H1 (cell line): ENCODE measurements around the gene ROPN1. TPM values are rescaled to one million over a fixed set of nuclear protein-coding genes. Genes with fewer than 3 reads are reported as not detected.

Source experiments
- CTCF ChIA-PET: fragments of 300-600 bp; sonication (Branson Sonifier 250); formaldehyde crosslinking; loops from one replicate; lab custom pipeline; 2021; ENCODE audit not compliant: partially characterized antibody; lab: Charles Lee
- POLR2A ChIA-PET: fragments of 300-600 bp; sonication (Branson Sonifier 250); formaldehyde crosslinking; loops from one replicate; lab custom pipeline; 2021; ENCODE audit warnings: inconsistent platforms; ENCODE audit not compliant: partially characterized antibody; lab: Charles Lee
- DNase-seq, 2 experiments: peaks; one replicate each; pipeline versions ENCODE4 v3.0.0 to v3.0.0-alpha.2; 2010 to 2022; ENCODE audit warnings: low spot score in 2 of 2, low read depth in 1 of 2, mixed read lengths in 1 of 2
- FAIRE-seq: peaks from 2 replicates; lab custom pipeline; 2011; peaks lifted over from hg19 to GRCh38; lab: Jason Lieb, UNC
- H2AFZ ChIP-seq: 2 replicates; pipeline ENCODE4 v1.8.1; 2012; ENCODE audit warnings: low read length, inconsistent platforms
- H2AK5ac ChIP-seq: 2 replicates; pipeline ENCODE4 v1.6.1; 2013; ENCODE audit warnings: low read depth, low read length
- H2BK120ac ChIP-seq: replicated peaks from 2 replicates; pipeline ENCODE3; 2013; ENCODE audit warnings: low read depth, low read length, inconsistent platforms
- H2BK12ac ChIP-seq: 2 replicates; pipeline ENCODE4 v1.6.1; 2013; ENCODE audit warnings: low read depth, low read length
- H2BK15ac ChIP-seq: 2 replicates; pipeline ENCODE4 v1.6.1; 2013; ENCODE audit warnings: low read length
- H2BK20ac ChIP-seq: 2 replicates; pipeline ENCODE4 v1.6.1; 2013; ENCODE audit warnings: low read length
- H2BK5ac ChIP-seq: 2 replicates; pipeline ENCODE4 v1.6.1; 2013; ENCODE audit warnings: low read depth, low read length
- H3K14ac ChIP-seq: 2 replicates; pipeline ENCODE4 v1.6.1; 2013; ENCODE audit warnings: inconsistent platforms; ENCODE audit not compliant: insufficient read length
- H3K18ac ChIP-seq: 2 replicates; pipeline ENCODE4 v1.6.1; 2013; ENCODE audit warnings: low read length; ENCODE audit errors: extremely low read depth
- H3K23ac ChIP-seq: 2 replicates; pipeline ENCODE4 v1.6.1; 2013; ENCODE audit warnings: inconsistent platforms; ENCODE audit not compliant: insufficient read length
- H3K23me2 ChIP-seq: 2 replicates; pipeline ENCODE4 v1.6.1; 2013; ENCODE audit warnings: low read depth, low read length
- H3K27ac ChIP-seq: 2 replicates; pipeline ENCODE4 v1.6.1; 2011; ENCODE audit warnings: low read depth, low read length, inconsistent platforms
- H3K27me3 ChIP-seq, 4 experiments: replicated peaks in 1 of 4; 1 replicate in 1 of 4; 2 replicates in 3 of 4; pipeline versions ENCODE4 v1.6.1 to v1.8.1; 2011 to 2013; ENCODE audit warnings: low read length in 3 of 4, mild to moderate bottlenecking in 3 of 4, inconsistent platforms in 2 of 4, mixed read lengths in 2 of 4, moderate library complexity in 1 of 4; ENCODE audit not compliant: control insufficient read depth in 3 of 4, insufficient read depth in 3 of 4; ENCODE audit errors: extremely low read depth in 1 of 4
- H3K36me3 ChIP-seq, 4 experiments: 2 replicates each; pipeline versions ENCODE4 v1.6.1 to v1.8.1; 2011 to 2013; ENCODE audit warnings: mild to moderate bottlenecking in 4 of 4, low read length in 3 of 4, moderate library complexity in 2 of 4, control low read depth in 1 of 4, inconsistent platforms in 1 of 4; ENCODE audit not compliant: insufficient read depth in 4 of 4, control insufficient read depth in 2 of 4
- H3K4ac ChIP-seq: replicated peaks from 2 replicates; pipeline ENCODE3; 2013; ENCODE audit warnings: low read length, low read depth, mixed read lengths, inconsistent platforms; ENCODE audit not compliant: insufficient read length
- H3K4me1 ChIP-seq, 4 experiments: replicated peaks in 1 of 4; 1 replicate in 1 of 4; 2 replicates in 3 of 4; pipeline versions ENCODE4 v1.6.1 to v1.8.1; 2011 to 2013; ENCODE audit warnings: low read length in 3 of 4, inconsistent platforms in 2 of 4, mixed read lengths in 1 of 4; ENCODE audit not compliant: insufficient read depth in 4 of 4, control insufficient read depth in 3 of 4
- H3K4me2 ChIP-seq, 2 experiments: 2 replicates each; pipeline versions ENCODE4 v1.6.1 to v1.8.1; 2011 to 2013; ENCODE audit warnings: low read depth in 2 of 2, low read length in 2 of 2, control low read depth in 1 of 2, inconsistent platforms in 1 of 2, mild to moderate bottlenecking in 1 of 2; ENCODE audit not compliant: insufficient read depth in 1 of 2
- H3K4me3 ChIP-seq, 4 experiments: fragments of 200-600, 300-600 bp in 1 of 4; sonication (generic), shearing (Covaris generic), sonication (Bioruptor Twin) in 1 of 4; 2 replicates each; pipeline versions ENCODE4 v1.5.1 to v1.8.1; 2011 to 2016; ENCODE audit warnings: low read length in 4 of 4, low read depth in 3 of 4, control low read depth in 2 of 4, inconsistent platforms in 2 of 4, mild to moderate bottlenecking in 2 of 4, mixed read lengths in 1 of 4, moderate library complexity in 1 of 4; ENCODE audit not compliant: insufficient read depth in 2 of 4; ENCODE audit errors: extremely low read depth in 1 of 4
- H3K56ac ChIP-seq: replicated peaks from 2 replicates; pipeline ENCODE3; 2013; ENCODE audit warnings: low read depth, mild to moderate bottlenecking, mixed read lengths, low read length, inconsistent platforms; ENCODE audit not compliant: insufficient read length
- H3K79me1 ChIP-seq: 2 replicates; pipeline ENCODE4 v1.6.1; 2013; ENCODE audit warnings: low read depth, low read length, control low read depth
- H3K79me2 ChIP-seq, 2 experiments: 2 replicates each; pipeline versions ENCODE4 v1.6.1 to v1.8.1; 2012 to 2013; ENCODE audit warnings: low read length in 2 of 2, mild to moderate bottlenecking in 2 of 2, inconsistent platforms in 1 of 2; ENCODE audit not compliant: insufficient read depth in 2 of 2, control insufficient read depth in 1 of 2
- H3K9ac ChIP-seq, 4 experiments: replicated peaks in 1 of 4; 1 replicate in 1 of 4; 2 replicates in 3 of 4; pipeline versions ENCODE4 v1.6.1 to v1.8.1; 2011 to 2013; ENCODE audit warnings: low read depth in 3 of 4, low read length in 3 of 4, control low read depth in 2 of 4, mild to moderate bottlenecking in 2 of 4, moderate library complexity in 2 of 4, inconsistent platforms in 1 of 4; ENCODE audit errors: extremely low read depth in 1 of 4
- H3K9me3 ChIP-seq, 2 experiments: 2 replicates each; pipeline versions ENCODE4 v1.6.1 to v1.8.1; 2012 to 2013; ENCODE audit warnings: mild to moderate bottlenecking in 2 of 2, moderate library complexity in 2 of 2, control low read depth in 1 of 2, inconsistent platforms in 1 of 2, low read depth in 1 of 2, low read length in 1 of 2, mixed read lengths in 1 of 2; ENCODE audit not compliant: insufficient read depth in 2 of 2
- H4K20me1 ChIP-seq, 2 experiments: replicated peaks in 1 of 2; 2 replicates each; pipeline versions ENCODE3 to v1.8.1; 2011 to 2013; ENCODE audit warnings: inconsistent platforms in 2 of 2, low read length in 2 of 2, mild to moderate bottlenecking in 1 of 2; ENCODE audit not compliant: insufficient read depth in 2 of 2, control insufficient read depth in 1 of 2
- H4K5ac ChIP-seq: 2 replicates; pipeline ENCODE4 v1.6.1; 2013; ENCODE audit warnings: low read length, low read depth, mixed read lengths, inconsistent platforms; ENCODE audit not compliant: insufficient read length
- H4K8ac ChIP-seq: 2 replicates; pipeline ENCODE4 v1.8.0; 2013; ENCODE audit warnings: mild to moderate bottlenecking, moderate library complexity, low read length, inconsistent platforms; ENCODE audit not compliant: insufficient read depth; ENCODE audit errors: extremely low read depth
- H4K91ac ChIP-seq: replicated peaks from 2 replicates; pipeline ENCODE3; 2013; ENCODE audit warnings: low read length, mixed read lengths, inconsistent platforms; ENCODE audit not compliant: insufficient read length
- BCL11A ChIP-seq, 2 experiments: IDR thresholded peaks; one replicate each; pipeline ENCODE4 v1.6.1; 2011; ENCODE audit warnings: low read depth in 2 of 2, low read length in 2 of 2, mild to moderate bottlenecking in 2 of 2
- E2F6 ChIP-seq: IDR thresholded peaks from 2 replicates; pipeline ENCODE4 v1.6.1; 2012; ENCODE audit warnings: inconsistent platforms
- GABPA ChIP-seq: IDR thresholded peaks from 2 replicates; pipeline ENCODE4 v1.6.1; 2011; ENCODE audit warnings: mild to moderate bottlenecking, low read length, moderate library complexity, borderline replicate concordance; ENCODE audit not compliant: insufficient read depth
- SP2 ChIP-seq: IDR thresholded peaks from 2 replicates; pipeline ENCODE4 v1.6.1; 2012; ENCODE audit warnings: mild to moderate bottlenecking, low read length, inconsistent platforms
- ZNF274 ChIP-seq: IDR thresholded peaks from 2 replicates; pipeline ENCODE4 v1.7.0; 2012; ENCODE audit warnings: low read length, borderline replicate concordance; ENCODE audit errors: extremely low read depth
- WGBS, 2 experiments: shearing (Covaris generic) in 1 of 2; methylation state at CpG; one replicate each; pipeline versions ENCODE4 v1.1.6 to v1.1.7; 2013 to 2015; ENCODE audit warnings: low lambda C conversion rate in 2 of 2, mixed read lengths in 2 of 2, inconsistent platforms in 1 of 2, low coverage in 1 of 2, missing lambda C conversion rate in 1 of 2; ENCODE audit not compliant: insufficient replicate concordance in 2 of 2, insufficient coverage in 1 of 2, insufficient read length in 1 of 2; ENCODE audit errors: extremely low coverage in 1 of 2, missing lambda C conversion rate in 1 of 2; 5-methylcytosine and 5-hydroxymethylcytosine counted together
- polyA plus RNA-seq, 7 experiments: library from polyadenylated mRNA; depleted of rRNA in 3 of 7; stranded (reverse) in 5 of 7; unstranded in 2 of 7; fragments of >200 nt in 5 of 7; fragments of 200-250 nt in 2 of 7; gene quantifications; 1 replicate in 5 of 7; 2 replicates in 1 of 7; 4 replicates in 1 of 7; pipeline versions ENCODE4 v1.2.1 to v1.2.3, GENCODE V29; 2011 to 2013; ENCODE audit warnings: missing spikeins in 2 of 7, mixed read lengths in 2 of 7
- total RNA-seq: library from RNA; stranded (reverse); fragmentation: NEBNext Ultra II Directional; extraction: Animal tissue kit (Norgen Biotek cat#: 25700); gene quantifications from 2 replicates; pipeline ENCODE4 v1.2.1, GENCODE V29; 2021

ROPN1 gene
- total and polyA plus RNA-seq, 2 of the 8 experiments (the other 6 are each of a cell fraction or from before 2014, with no cell fraction given), result 0.03 TPM; not detected in 1

GRCh38 chr3:123951522-123952447 lies 40.1 kb downstream of the ROPN1 start:
- Histone ChIP-seq H2BK20ac (no peak overlapping the region), H2BK120ac (no peak overlapping the region), H2AFZ (no peak overlapping the region), H3K14ac (no peak overlapping the region), H2BK12ac (no peak overlapping the region), H3K18ac (no peak overlapping the region), H4K20me1 (no peaks in the 10 kb centered on the region), H3K79me2 (no peaks in the 10 kb centered on the region), H3K9ac (no peak overlapping the region), H3K79me1 (no peaks in the 10 kb centered on the region), H4K91ac (no peak overlapping the region), H3K4me3 (no peak overlapping the region), H3K4me2 (no peak overlapping the region), H2BK15ac (no peak overlapping the region), H3K9me3 (no peaks in the 10 kb centered on the region), H3K23ac (no peak overlapping the region), H2AK5ac (no peak overlapping the region), H3K4me1 (no peaks in the 10 kb centered on the region), H3K56ac (no peak overlapping the region), H3K23me2 (no peaks in the 10 kb centered on the region), H4K8ac (no peak overlapping the region), H2BK5ac (no peak overlapping the region), H3K36me3 (peaks cover 4 to 87% (median 42%) of the 10 kb centered on the region in 4 experiments), H4K5ac (no peak overlapping the region), H3K27ac (no peak overlapping the region), H3K27me3 (no peaks in the 10 kb centered on the region), H3K4ac (no peak overlapping the region)
- ChIA-PET POLR2A (interaction anchor here (0.7 to 2.3 kb wide), 2 partner anchors 9 to 11 kb away, joined by 6 read pairs; partner anchors contain the start of gene CCDC14), CTCF (no interaction called here)
- DNase-seq (no peak), FAIRE-seq (no peak)
- WGBS, 2 experiments, result 89% methylated on average over 6 of the region's 6 CpGs; no CpG with 5 or more reads in 1 of the 2 experiments
- TF ChIP-seq BCL11A (IDR thresholded peaks at IDR 0.05; ENCODE audit: low read depth in 2 of 2, low read length in 2 of 2), result no peak
- no peak for TF ChIP-seq GABPA
- no peak for TF ChIP-seq ZNF274
- TF ChIP-seq SP2, result no peak
- no peak for TF ChIP-seq E2F6
